H1 (cell line): ENCODE measurements around the gene GNAQ. TPM values are rescaled to one million over a fixed set of nuclear protein-coding genes. Genes with fewer than 3 reads are reported as not detected.

ENCODE experiments used
- CTCF ChIA-PET: fragments of 300-600 bp; sonication (Branson Sonifier 250); formaldehyde crosslinking; loops from one replicate; lab custom pipeline; 2021; ENCODE audit not compliant: partially characterized antibody; lab: Charles Lee
- POLR2A ChIA-PET: fragments of 300-600 bp; sonication (Branson Sonifier 250); formaldehyde crosslinking; loops from one replicate; lab custom pipeline; 2021; ENCODE audit warnings: inconsistent platforms; ENCODE audit not compliant: partially characterized antibody; lab: Charles Lee
- DNase-seq, 2 experiments: peaks; one replicate each; pipeline versions ENCODE4 v3.0.0 to v3.0.0-alpha.2; 2010 to 2022; ENCODE audit warnings: low spot score in 2 of 2, low read depth in 1 of 2, mixed read lengths in 1 of 2
- FAIRE-seq: peaks from 2 replicates; lab custom pipeline; 2011; peaks lifted over from hg19 to GRCh38; lab: Jason Lieb, UNC
- H2AFZ ChIP-seq: 2 replicates; pipeline ENCODE4 v1.8.1; 2012; ENCODE audit warnings: low read length, inconsistent platforms
- H2AK5ac ChIP-seq: 2 replicates; pipeline ENCODE4 v1.6.1; 2013; ENCODE audit warnings: low read depth, low read length
- H2BK120ac ChIP-seq: replicated peaks from 2 replicates; pipeline ENCODE3; 2013; ENCODE audit warnings: low read depth, low read length, inconsistent platforms
- H2BK12ac ChIP-seq: 2 replicates; pipeline ENCODE4 v1.6.1; 2013; ENCODE audit warnings: low read depth, low read length
- H2BK15ac ChIP-seq: 2 replicates; pipeline ENCODE4 v1.6.1; 2013; ENCODE audit warnings: low read length
- H2BK20ac ChIP-seq: 2 replicates; pipeline ENCODE4 v1.6.1; 2013; ENCODE audit warnings: low read length
- H2BK5ac ChIP-seq: 2 replicates; pipeline ENCODE4 v1.6.1; 2013; ENCODE audit warnings: low read depth, low read length
- H3K14ac ChIP-seq: 2 replicates; pipeline ENCODE4 v1.6.1; 2013; ENCODE audit warnings: inconsistent platforms; ENCODE audit not compliant: insufficient read length
- H3K18ac ChIP-seq: 2 replicates; pipeline ENCODE4 v1.6.1; 2013; ENCODE audit warnings: low read length; ENCODE audit errors: extremely low read depth
- H3K23ac ChIP-seq: 2 replicates; pipeline ENCODE4 v1.6.1; 2013; ENCODE audit warnings: inconsistent platforms; ENCODE audit not compliant: insufficient read length
- H3K23me2 ChIP-seq: 2 replicates; pipeline ENCODE4 v1.6.1; 2013; ENCODE audit warnings: low read depth, low read length
- H3K27ac ChIP-seq: 2 replicates; pipeline ENCODE4 v1.6.1; 2011; ENCODE audit warnings: low read depth, low read length, inconsistent platforms
- H3K27me3 ChIP-seq, 4 experiments: replicated peaks in 1 of 4; 1 replicate in 1 of 4; 2 replicates in 3 of 4; pipeline versions ENCODE4 v1.6.1 to v1.8.1; 2011 to 2013; ENCODE audit warnings: low read length in 3 of 4, mild to moderate bottlenecking in 3 of 4, inconsistent platforms in 2 of 4, mixed read lengths in 2 of 4, moderate library complexity in 1 of 4; ENCODE audit not compliant: control insufficient read depth in 3 of 4, insufficient read depth in 3 of 4; ENCODE audit errors: extremely low read depth in 1 of 4
- H3K36me3 ChIP-seq, 4 experiments: 2 replicates each; pipeline versions ENCODE4 v1.6.1 to v1.8.1; 2011 to 2013; ENCODE audit warnings: mild to moderate bottlenecking in 4 of 4, low read length in 3 of 4, moderate library complexity in 2 of 4, control low read depth in 1 of 4, inconsistent platforms in 1 of 4; ENCODE audit not compliant: insufficient read depth in 4 of 4, control insufficient read depth in 2 of 4
- H3K4ac ChIP-seq: replicated peaks from 2 replicates; pipeline ENCODE3; 2013; ENCODE audit warnings: low read length, low read depth, mixed read lengths, inconsistent platforms; ENCODE audit not compliant: insufficient read length
- H3K4me1 ChIP-seq, 4 experiments: replicated peaks in 1 of 4; 1 replicate in 1 of 4; 2 replicates in 3 of 4; pipeline versions ENCODE4 v1.6.1 to v1.8.1; 2011 to 2013; ENCODE audit warnings: low read length in 3 of 4, inconsistent platforms in 2 of 4, mixed read lengths in 1 of 4; ENCODE audit not compliant: insufficient read depth in 4 of 4, control insufficient read depth in 3 of 4
- H3K4me2 ChIP-seq, 2 experiments: 2 replicates each; pipeline versions ENCODE4 v1.6.1 to v1.8.1; 2011 to 2013; ENCODE audit warnings: low read depth in 2 of 2, low read length in 2 of 2, control low read depth in 1 of 2, inconsistent platforms in 1 of 2, mild to moderate bottlenecking in 1 of 2; ENCODE audit not compliant: insufficient read depth in 1 of 2
- H3K4me3 ChIP-seq, 4 experiments: fragments of 200-600, 300-600 bp in 1 of 4; sonication (generic), shearing (Covaris generic), sonication (Bioruptor Twin) in 1 of 4; 2 replicates each; pipeline versions ENCODE4 v1.5.1 to v1.8.1; 2011 to 2016; ENCODE audit warnings: low read length in 4 of 4, low read depth in 3 of 4, control low read depth in 2 of 4, inconsistent platforms in 2 of 4, mild to moderate bottlenecking in 2 of 4, mixed read lengths in 1 of 4, moderate library complexity in 1 of 4; ENCODE audit not compliant: insufficient read depth in 2 of 4; ENCODE audit errors: extremely low read depth in 1 of 4
- H3K56ac ChIP-seq: replicated peaks from 2 replicates; pipeline ENCODE3; 2013; ENCODE audit warnings: low read depth, mild to moderate bottlenecking, mixed read lengths, low read length, inconsistent platforms; ENCODE audit not compliant: insufficient read length
- H3K79me1 ChIP-seq: 2 replicates; pipeline ENCODE4 v1.6.1; 2013; ENCODE audit warnings: low read depth, low read length, control low read depth
- H3K79me2 ChIP-seq, 2 experiments: 2 replicates each; pipeline versions ENCODE4 v1.6.1 to v1.8.1; 2012 to 2013; ENCODE audit warnings: low read length in 2 of 2, mild to moderate bottlenecking in 2 of 2, inconsistent platforms in 1 of 2; ENCODE audit not compliant: insufficient read depth in 2 of 2, control insufficient read depth in 1 of 2
- H3K9ac ChIP-seq, 4 experiments: replicated peaks in 1 of 4; 1 replicate in 1 of 4; 2 replicates in 3 of 4; pipeline versions ENCODE4 v1.6.1 to v1.8.1; 2011 to 2013; ENCODE audit warnings: low read depth in 3 of 4, low read length in 3 of 4, control low read depth in 2 of 4, mild to moderate bottlenecking in 2 of 4, moderate library complexity in 2 of 4, inconsistent platforms in 1 of 4; ENCODE audit errors: extremely low read depth in 1 of 4
- H3K9me3 ChIP-seq, 2 experiments: 2 replicates each; pipeline versions ENCODE4 v1.6.1 to v1.8.1; 2012 to 2013; ENCODE audit warnings: mild to moderate bottlenecking in 2 of 2, moderate library complexity in 2 of 2, control low read depth in 1 of 2, inconsistent platforms in 1 of 2, low read depth in 1 of 2, low read length in 1 of 2, mixed read lengths in 1 of 2; ENCODE audit not compliant: insufficient read depth in 2 of 2
- H4K20me1 ChIP-seq, 2 experiments: replicated peaks in 1 of 2; 2 replicates each; pipeline versions ENCODE3 to v1.8.1; 2011 to 2013; ENCODE audit warnings: inconsistent platforms in 2 of 2, low read length in 2 of 2, mild to moderate bottlenecking in 1 of 2; ENCODE audit not compliant: insufficient read depth in 2 of 2, control insufficient read depth in 1 of 2
- H4K5ac ChIP-seq: 2 replicates; pipeline ENCODE4 v1.6.1; 2013; ENCODE audit warnings: low read length, low read depth, mixed read lengths, inconsistent platforms; ENCODE audit not compliant: insufficient read length
- H4K8ac ChIP-seq: 2 replicates; pipeline ENCODE4 v1.8.0; 2013; ENCODE audit warnings: mild to moderate bottlenecking, moderate library complexity, low read length, inconsistent platforms; ENCODE audit not compliant: insufficient read depth; ENCODE audit errors: extremely low read depth
- H4K91ac ChIP-seq: replicated peaks from 2 replicates; pipeline ENCODE3; 2013; ENCODE audit warnings: low read length, mixed read lengths, inconsistent platforms; ENCODE audit not compliant: insufficient read length
- E2F6 ChIP-seq: IDR thresholded peaks from 2 replicates; pipeline ENCODE4 v1.6.1; 2012; ENCODE audit warnings: inconsistent platforms
- POLR2AphosphoS5 ChIP-seq: IDR thresholded peaks from 2 replicates; pipeline ENCODE4 v1.6.1; 2011; ENCODE audit warnings: low read depth, low read length
- POU5F1 ChIP-seq: IDR thresholded peaks from 2 replicates; pipeline ENCODE4 v1.6.1; 2011; ENCODE audit warnings: low read depth, mild to moderate bottlenecking, low read length, moderate library complexity
- WGBS, 2 experiments: shearing (Covaris generic) in 1 of 2; methylation state at CpG; one replicate each; pipeline versions ENCODE4 v1.1.6 to v1.1.7; 2013 to 2015; ENCODE audit warnings: low lambda C conversion rate in 2 of 2, mixed read lengths in 2 of 2, inconsistent platforms in 1 of 2, low coverage in 1 of 2, missing lambda C conversion rate in 1 of 2; ENCODE audit not compliant: insufficient replicate concordance in 2 of 2, insufficient coverage in 1 of 2, insufficient read length in 1 of 2; ENCODE audit errors: extremely low coverage in 1 of 2, missing lambda C conversion rate in 1 of 2; 5-methylcytosine and 5-hydroxymethylcytosine counted together
- polyA plus RNA-seq, 7 experiments: library from polyadenylated mRNA; depleted of rRNA in 3 of 7; stranded (reverse) in 5 of 7; unstranded in 2 of 7; fragments of >200 nt in 5 of 7; fragments of 200-250 nt in 2 of 7; gene quantifications; 1 replicate in 5 of 7; 2 replicates in 1 of 7; 4 replicates in 1 of 7; pipeline versions ENCODE4 v1.2.1 to v1.2.3, GENCODE V29; 2011 to 2013; ENCODE audit warnings: missing spikeins in 2 of 7, mixed read lengths in 2 of 7
- total RNA-seq: library from RNA; stranded (reverse); fragmentation: NEBNext Ultra II Directional; extraction: Animal tissue kit (Norgen Biotek cat#: 25700); gene quantifications from 2 replicates; pipeline ENCODE4 v1.2.1, GENCODE V29; 2021

The GNAQ gene
- total and polyA plus RNA-seq, 2 of the 8 experiments (the other 6 are each of a cell fraction or from before 2014, with no cell fraction given): 22.8 to 63.8 TPM

GRCh38 chr9:77908293-77908692 lies 123.3 kb downstream of the GNAQ start:
- TF ChIP-seq E2F6 (no peak), POU5F1 (no peak), POLR2AphosphoS5 (no peak)

More at GRCh38 chr9:77908293-77908692, 123.3 kb downstream of the GNAQ start:
- Histone ChIP-seq H3K4me3 (no peak overlapping the region), H3K27me3 (no peaks in the 10 kb centered on the region), H3K4me2 (no peak overlapping the region), H3K27ac (no peak overlapping the region), H4K20me1 (peaks cover 0 to 1% of the 10 kb centered on the region in 2 experiments), H2AFZ (no peak overlapping the region), H3K23me2 (no peaks in the 10 kb centered on the region), H2BK120ac (no peak overlapping the region), H2AK5ac (no peak overlapping the region), H3K9me3 (no peaks in the 10 kb centered on the region), H2BK12ac (no peak overlapping the region), H3K9ac (no peak overlapping the region), H2BK20ac (no peak overlapping the region), H3K56ac (no peak overlapping the region), H4K91ac (no peak overlapping the region), H4K5ac (no peak overlapping the region), H3K23ac (no peak overlapping the region), H3K14ac (no peak overlapping the region), H3K4ac (no peak overlapping the region), H3K79me2 (peaks cover 0 to 8% of the 10 kb centered on the region in 2 experiments; a peak in 3 of 4 replicates), H3K18ac (no peak overlapping the region), H2BK5ac (no peak overlapping the region), H2BK15ac (no peak overlapping the region), H4K8ac (no peak overlapping the region), H3K4me1 (peaks cover 0 to 2% (median 1%) of the 10 kb centered on the region in 4 experiments; a peak in 2 of 7 replicates), H3K79me1 (no peaks in the 10 kb centered on the region; the same call in 1 of the 2 replicates), H3K36me3 (no peaks in the 10 kb centered on the region)
- DNase-seq (no peak), FAIRE-seq (no peak)
- CTCF ChIA-PET: no interaction called here
- 88% methylated on average over 2 of the region's 2 CpGs; no CpG with 5 or more reads in 1 of the 2 experiments for WGBS, 2 experiments
- POLR2A ChIA-PET: no interaction called here
